ENCODE measurements around the gene NFKBIL1.
A peak's percentile ranks its signal among the peaks of the same experiment; 100 is the strongest.

Gene NFKBIL1

GRCh38 chr6:31557443-31558317 is 10.3 kb downstream of the NFKBIL1 start:
- H3K4me3 ChIP-seq (ENCODE audit: low read depth, low read length) = peak overlapping the region; percentile 39
- TF ChIP-seq CTCF (IDR thresholded peaks at IDR 0.05; ENCODE audit: borderline replicate concordance, insufficient read depth, low read depth, low read length) = no peak

GRCh38 chr6:31558318-31558625 is 10.9 kb downstream of the NFKBIL1 start:
- H3K4me3 ChIP-seq (ENCODE audit: low read depth, low read length) = peak overlapping the region; percentile 39
- no peak for TF ChIP-seq CTCF (IDR thresholded peaks at IDR 0.05; ENCODE audit: borderline replicate concordance, insufficient read depth, low read depth, low read length)

GRCh38 chr6:31558631-31559500 is 11.5 kb downstream of the NFKBIL1 start:
- peak overlapping the region; percentile 49 for H3K4me3 ChIP-seq (ENCODE audit: low read depth, low read length)
- TF ChIP-seq CTCF (IDR thresholded peaks at IDR 0.05; ENCODE audit: borderline replicate concordance, insufficient read depth, low read depth, low read length) = no peak

- peak overlapping the region; percentile 49 for H3K4me3 ChIP-seq (ENCODE audit: low read depth, low read length)
- no peak for TF ChIP-seq CTCF (IDR thresholded peaks at IDR 0.05; ENCODE audit: borderline replicate concordance, insufficient read depth, low read depth, low read length)
Measured at GRCh38 chr6:31559606-31559957, 12.2 kb downstream of the NFKBIL1 start.

GRCh38 chr6:31559958-31560696 is 12.7 kb downstream of the NFKBIL1 start:
- H3K4me3 ChIP-seq (ENCODE audit: low read depth, low read length) = peak overlapping the region; percentile 49
- no peak for TF ChIP-seq CTCF (IDR thresholded peaks at IDR 0.05; ENCODE audit: borderline replicate concordance, insufficient read depth, low read depth, low read length)

GRCh38 chr6:31560697-31561058 is 13.3 kb downstream of the NFKBIL1 start:
- H3K4me3 ChIP-seq (ENCODE audit: low read depth, low read length) = no peak overlapping the region
- no peak for TF ChIP-seq CTCF (IDR thresholded peaks at IDR 0.05; ENCODE audit: borderline replicate concordance, insufficient read depth, low read depth, low read length)

Data from GM12875 (cell line).